PC-3 (cell line): ENCODE measurements around the gene MYH9. TPM values are rescaled to one million over a fixed set of nuclear protein-coding genes. Genes with fewer than 3 reads are reported as not detected.
A peak's percentile ranks its signal among the peaks of the same experiment; 100 is the strongest.

Source experiments
- ATAC-seq: fragments of 200-7000 bp; cut with Tn5 transposase; 2 replicates; pipeline ENCODE4 v1.9.1; 2020; ENCODE audit warnings: mild to moderate bottlenecking, moderate library complexity
- BruUV-seq: library from RNA; stranded (reverse); fragments of 400-500 nt; replicated peaks from 2 replicates; lab custom pipeline; 2021; lab: Mats Ljungman, UMichigan
- CTCF ChIA-PET: fragments of 300-600 bp; sonication (Branson Sonifier 250); formaldehyde crosslinking; loops from one replicate; lab custom pipeline; 2022; ENCODE audit warnings: antibody characterized with exemption; lab: Charles Lee
- POLR2A ChIA-PET: fragments of 300-600 bp; sonication (Branson Sonifier 250); formaldehyde crosslinking; loops from one replicate; lab custom pipeline; 2022; ENCODE audit warnings: antibody characterized with exemption; ENCODE audit not compliant: unreplicated experiment; lab: Charles Lee
- DNase-seq: peaks from one replicate; pipeline ENCODE4 v3.0.0-alpha.2; 2015
- H2AFZ ChIP-seq: fragments of 300-600 bp; sonication (generic); 2 replicates; pipeline ENCODE4 v1.6.0; 2016; ENCODE audit warnings: antibody characterized with exemption, low read length
- H3F3A ChIP-seq: fragments of 300-600 bp; sonication (generic); one replicate; pipeline ENCODE4 v1.6.0; 2017; ENCODE audit warnings: antibody characterized with exemption, low read length, control low read depth, mild to moderate bottlenecking; ENCODE audit not compliant: unreplicated experiment
- H3K27ac ChIP-seq: fragments of 300-600 bp; sonication (generic); 2 replicates; pipeline ENCODE4 v1.5.1; 2016; ENCODE audit warnings: mild to moderate bottlenecking, low read length
- H3K27me3 ChIP-seq: fragments of 300-600 bp; sonication (generic); 2 replicates; pipeline ENCODE4 v1.6.1; 2016; ENCODE audit warnings: low read length, mixed read lengths
- H3K36me3 ChIP-seq: fragments of 300-600 bp; sonication (generic); 2 replicates; pipeline ENCODE4 v1.6.1; 2016; ENCODE audit warnings: low read depth, mixed run types, low read length, mixed read lengths
- H3K4me1 ChIP-seq: fragments of 300-600 bp; sonication (generic); 2 replicates; pipeline ENCODE4 v1.5.1; 2016; ENCODE audit warnings: low read length; ENCODE audit not compliant: insufficient read depth
- H3K4me2 ChIP-seq: fragments of 300-600 bp; sonication (generic); 2 replicates; pipeline ENCODE4 v1.6.0; 2016; ENCODE audit warnings: low read length
- H3K4me3 ChIP-seq: fragments of 300-600 bp; sonication (generic); 2 replicates; pipeline ENCODE4 v1.5.1; 2016; ENCODE audit warnings: mild to moderate bottlenecking, low read length, mixed read lengths
- H3K79me2 ChIP-seq: fragments of 300-600 bp; sonication (generic); 2 replicates; pipeline ENCODE4 v1.6.1; 2017; ENCODE audit warnings: low read length, mixed read lengths
- H3K9ac ChIP-seq: fragments of 300-600 bp; sonication (generic); 2 replicates; pipeline ENCODE4 v1.6.0; 2016; ENCODE audit warnings: mild to moderate bottlenecking, low read length
- H3K9me2 ChIP-seq: fragments of 300-600 bp; sonication (generic); replicated peaks from 2 replicates; pipeline ENCODE4 v1.6.1; 2016; ENCODE audit warnings: mixed run types, low read length, mixed read lengths
- H3K9me3 ChIP-seq: fragments of 300-600 bp; sonication (generic); 2 replicates; pipeline ENCODE4 v1.6.1; 2016; ENCODE audit warnings: low read length, mixed read lengths
- H4K20me1 ChIP-seq: fragments of 300-600 bp; sonication (generic); 2 replicates; pipeline ENCODE4 v1.6.1; 2016; ENCODE audit warnings: low read length, mixed read lengths
- CTCF ChIP-seq: fragments of 300-600 bp; sonication (generic); conservative IDR thresholded peaks from 2 replicates; pipeline ENCODE4 v1.5.1; 2017; ENCODE audit warnings: antibody characterized with exemption, low read depth, mild to moderate bottlenecking, low read length
- EZH2 ChIP-seq: fragments of 300-600 bp; sonication (generic); IDR thresholded peaks from one replicate; pipeline ENCODE4 v1.6.1; 2017; ENCODE audit warnings: antibody characterized with exemption, mild to moderate bottlenecking, low read length; ENCODE audit not compliant: unreplicated experiment
- EZH2phosphoT487 ChIP-seq: fragments of 300-600 bp; sonication (generic); IDR thresholded peaks from 2 replicates; pipeline ENCODE4 v1.6.1; 2018; ENCODE audit warnings: mild to moderate bottlenecking, antibody characterized with exemption, low read length, borderline replicate concordance
- intact Hi-C: fragments of 100-400 bp; cut with micrococcal nuclease; formaldehyde crosslinking; loops from 2 replicates; pipeline ENCODE4 v1.9.0; 2023
- total RNA-seq: library from RNA; depleted of rRNA; stranded (reverse); fragments of >200 nt; gene quantifications from 2 replicates; pipeline ENCODE4 v1.2.3, GENCODE V29; 2014

Gene MYH9
- total RNA-seq, 1 experiment from 2014 or later: 357 TPM

GRCh38 chr22:36368359-36368983 is 19.3 kb downstream of the MYH9 start:
- Histone ChIP-seq H4K20me1 (peaks cover 85% of the 10 kb centered on the region), H3F3A (no peaks in the 10 kb centered on the region), H3K36me3 (peaks cover 9% of the 10 kb centered on the region; the same call in 1 of the 2 replicates), H3K4me1 (peaks cover 97% of the 10 kb centered on the region), H3K9me2 (no peaks in the 10 kb centered on the region), H3K27me3 (no peaks in the 10 kb centered on the region), H3K79me2 (peaks cover 100% of the 10 kb centered on the region), H3K9me3 (no peaks in the 10 kb centered on the region), H3K4me3 (no peak overlapping the region), H2AFZ (no peak overlapping the region), H3K9ac (no peak overlapping the region), H3K4me2 (peak overlapping the region; percentile 52), H3K27ac (peak overlapping the region; percentile 45)
- ChIA-PET POLR2A (no interaction called here), CTCF (no interaction called here)
- BruUV-seq: no TSS peak
- peak; percentile 60 for ATAC-seq
- TF ChIP-seq CTCF: peak; percentile 35; the same call in 1 of the 2 replicates
- no peak for TF ChIP-seq EZH2
- no peak for TF ChIP-seq EZH2phosphoT487
- peak; percentile 78 for DNase-seq
- intact Hi-C loops: no loop called here

- Histone ChIP-seq H3K36me3 (peaks cover 5% of the 10 kb centered on the region; the same call in 1 of the 2 replicates), H3K27ac (no peak overlapping the region), H3K9ac (no peak overlapping the region), H3K4me3 (no peak overlapping the region), H4K20me1 (peaks cover 85% of the 10 kb centered on the region), H3K27me3 (no peaks in the 10 kb centered on the region), H3K79me2 (peaks cover 100% of the 10 kb centered on the region), H3F3A (no peaks in the 10 kb centered on the region), H3K4me1 (peaks cover 97% of the 10 kb centered on the region), H3K4me2 (no peak overlapping the region), H2AFZ (no peak overlapping the region), H3K9me3 (no peaks in the 10 kb centered on the region), H3K9me2 (no peaks in the 10 kb centered on the region)
- ATAC-seq (no peak), DNase-seq (no peak)
- ChIA-PET POLR2A (no interaction called here), CTCF (no interaction called here)
- intact Hi-C loops: no loop called here
- TF ChIP-seq EZH2phosphoT487: no peak
- BruUV-seq: no TSS peak
Observed at GRCh38 chr22:36367479-36367878, 20.3 kb downstream of the MYH9 start.

- no peak for ATAC-seq
- no TSS peak for BruUV-seq
- Histone ChIP-seq H2AFZ (no peak overlapping the region), H3F3A (no peaks in the 10 kb centered on the region), H3K4me2 (no peak overlapping the region), H3K36me3 (peaks cover 5% of the 10 kb centered on the region; the same call in 1 of the 2 replicates), H3K9me3 (no peaks in the 10 kb centered on the region), H3K4me3 (no peak overlapping the region), H3K9ac (no peak overlapping the region), H3K4me1 (peaks cover 97% of the 10 kb centered on the region), H3K27ac (no peak overlapping the region), H4K20me1 (peaks cover 86% of the 10 kb centered on the region), H3K9me2 (no peaks in the 10 kb centered on the region), H3K27me3 (no peaks in the 10 kb centered on the region), H3K79me2 (peaks cover 100% of the 10 kb centered on the region)
- intact Hi-C loops: no loop called here
- CTCF ChIA-PET: no interaction called here
- POLR2A ChIA-PET: no interaction called here
- no peak for DNase-seq
- TF ChIP-seq EZH2phosphoT487 (no peak), CTCF (no peak), EZH2 (no peak)
Observed at GRCh38 chr22:36367066-36367465, 20.7 kb downstream of the MYH9 start.
